K562 (cell line): ENCODE data around the gene IDUA.

Experiments
- BMI1 ChIP-seq: fragments of 150-350 bp; IDR thresholded peaks from 2 replicates; pipeline ENCODE4 v1.6.1; 2014; ENCODE audit warnings: low read length
- CTCF ChIP-seq, 3 experiments: IDR thresholded peaks in 2 of 3; conservative IDR thresholded peaks in 1 of 3; 2 replicates each; pipeline ENCODE4 v1.5.1; 2011 to 2012; ENCODE audit warnings: low read length in 3 of 3, mild to moderate bottlenecking in 3 of 3, control low read depth in 2 of 3, improper control_type of control experiment in 1 of 3, inconsistent platforms in 1 of 3, low read depth in 1 of 3, mixed read lengths in 1 of 3, moderate library complexity in 1 of 3; ENCODE audit not compliant: insufficient read depth in 2 of 3
- NFIC ChIP-seq: fragments of 450-650 bp; IDR thresholded peaks from 2 replicates; pipeline ENCODE4 v1.6.1; 2017; ENCODE audit warnings: mild to moderate bottlenecking, inconsistent platforms
- POLR2AphosphoS5 ChIP-seq: IDR thresholded peaks from 2 replicates; pipeline ENCODE4 v1.6.1; 2011; ENCODE audit warnings: mild to moderate bottlenecking, low read depth, low read length, moderate library complexity; ENCODE audit not compliant: control insufficient read depth, insufficient read depth
- SRF ChIP-seq, 2 experiments: fragments of 250-450, 450-650 bp in 1 of 2; sonication (Bioruptor Pico) in 1 of 2; sonication (generic) in 1 of 2; formaldehyde crosslinking; IDR thresholded peaks; 2 replicates each; pipeline versions ENCODE4 v1.5.0 to v1.5.1; 2020 to 2022; ENCODE audit warnings: mild to moderate bottlenecking in 1 of 2, missing genetic modification reagents in 1 of 2
- ZNF217 ChIP-seq: sonication (generic); formaldehyde crosslinking; IDR thresholded peaks from 2 replicates; pipeline ENCODE4 v1.8.0; 2022; ENCODE audit warnings: mild to moderate bottlenecking, missing genetic modification reagents
- ZNF398 ChIP-seq: fragments of 250-450 bp; sonication (Bioruptor Pico); IDR thresholded peaks from 2 replicates; pipeline ENCODE4 v1.8.0; 2021; ENCODE audit warnings: moderate library complexity, mild to moderate bottlenecking, inconsistent platforms
- TF ChIP-seq, protein P1 (sequence below): fragments of 450-650 bp; formaldehyde crosslinking; IDR thresholded peaks from 2 replicates; pipeline ENCODE4 v1.4.0; 2020; ENCODE audit warnings: mild to moderate bottlenecking, moderate library complexity

DNA sequence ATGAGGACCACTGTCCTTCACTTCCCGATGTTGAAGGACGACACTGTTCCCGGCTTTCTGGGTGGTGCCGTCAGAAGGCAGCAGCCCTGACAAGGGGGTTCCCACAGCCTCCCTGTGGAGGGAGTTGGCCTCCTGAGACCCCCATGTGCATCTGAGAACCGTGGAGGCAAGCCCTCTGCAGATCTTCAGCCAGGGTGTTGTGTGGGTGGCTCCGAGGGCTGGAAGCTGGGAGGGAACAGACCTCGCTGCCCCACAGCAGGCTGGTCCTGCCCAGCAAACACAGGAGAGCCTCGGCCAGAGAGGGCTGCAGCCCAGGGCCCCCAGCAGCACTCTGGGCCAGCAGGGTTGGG lies 29.6 kb upstream of the IDUA start:
- TF ChIP-seq ZNF217: no peak
- no peak for TF ChIP-seq CTCF (IDR thresholded peaks at IDR 0.05 in 2 of 3, conservative IDR thresholded peaks at IDR 0.05 in 1 of 3; ENCODE audit: insufficient read depth in 2 of 3, low read depth in 1 of 3, low read length in 3 of 3)
- no peak for TF ChIP-seq SRF (CRISPR knock-in tag; IDR thresholded peaks at IDR 0.05)
- TF ChIP-seq, protein P1, sequence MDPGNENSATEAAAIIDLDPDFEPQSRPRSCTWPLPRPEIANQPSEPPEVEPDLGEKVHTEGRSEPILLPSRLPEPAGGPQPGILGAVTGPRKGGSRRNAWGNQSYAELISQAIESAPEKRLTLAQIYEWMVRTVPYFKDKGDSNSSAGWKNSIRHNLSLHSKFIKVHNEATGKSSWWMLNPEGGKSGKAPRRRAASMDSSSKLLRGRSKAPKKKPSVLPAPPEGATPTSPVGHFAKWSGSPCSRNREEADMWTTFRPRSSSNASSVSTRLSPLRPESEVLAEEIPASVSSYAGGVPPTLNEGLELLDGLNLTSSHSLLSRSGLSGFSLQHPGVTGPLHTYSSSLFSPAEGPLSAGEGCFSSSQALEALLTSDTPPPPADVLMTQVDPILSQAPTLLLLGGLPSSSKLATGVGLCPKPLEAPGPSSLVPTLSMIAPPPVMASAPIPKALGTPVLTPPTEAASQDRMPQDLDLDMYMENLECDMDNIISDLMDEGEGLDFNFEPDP (CRISPR knock-in tag): no peak
- no peak for TF ChIP-seq BMI1
- TF ChIP-seq ZNF398 (CRISPR knock-in tag): no peak
- TF ChIP-seq POLR2AphosphoS5: no peak
- no peak for TF ChIP-seq NFIC
